Measurements from ENCODE around the gene TGFB2.

Gene TGFB2

GRCh38 chr1:218348628-218349071 lies 3.5 kb downstream of the TGFB2 start:
- no peak for DNase-seq (ENCODE audit: extremely low spot score)
- CTCF ChIA-PET: interaction anchor here (0.9 to 2.2 kb wide), 7 partner anchors 10 to 1219 kb away, joined by 3 to 10 read pairs (median 3); no protein-coding TSS in a partner anchor
- no peak for TF ChIP-seq CTCF (IDR thresholded peaks at IDR 0.05; ENCODE audit: control extremely low read depth, extremely low read depth, low read depth, missing control alignments)
- POLR2A ChIA-PET: no interaction called here

- CTCF ChIA-PET: interaction anchor here (0.9 to 2.2 kb wide), 7 partner anchors 9 to 50 kb away, joined by 3 to 10 read pairs (median 3); no protein-coding TSS in a partner anchor
- POLR2A ChIA-PET: no interaction called here
- no peak for TF ChIP-seq CTCF (IDR thresholded peaks at IDR 0.05; ENCODE audit: control extremely low read depth, extremely low read depth, low read depth, missing control alignments)
- no peak for DNase-seq (ENCODE audit: extremely low spot score)
Observed at GRCh38 chr1:218349348-218350034, 4.4 kb downstream of the TGFB2 start.

- POLR2A ChIA-PET: no interaction called here
- CTCF ChIA-PET: interaction anchor here (1.0 to 2.2 kb wide), 4 partner anchors 11 to 54 kb away, joined by 3 to 10 read pairs (median 5); no protein-coding TSS in a partner anchor
- DNase-seq (ENCODE audit: extremely low spot score): no peak
- TF ChIP-seq CTCF (IDR thresholded peaks at IDR 0.05; ENCODE audit: control extremely low read depth, extremely low read depth, low read depth, missing control alignments): no peak
Observed at GRCh38 chr1:218350035-218350525, 4.9 kb downstream of the TGFB2 start.

GRCh38 chr1:218350801-218351266 lies 5.7 kb downstream of the TGFB2 start:
- ChIA-PET CTCF (interaction anchor here (1.5 to 1.9 kb wide), 2 partner anchors 12 to 55 kb away, joined by 4 to 6 read pairs; no protein-coding TSS in a partner anchor), POLR2A (no interaction called here)
- no peak for DNase-seq (ENCODE audit: extremely low spot score)
- no peak for TF ChIP-seq CTCF (IDR thresholded peaks at IDR 0.05; ENCODE audit: control extremely low read depth, extremely low read depth, low read depth, missing control alignments)

GRCh38 chr1:218351391-218352074 lies 6.4 kb downstream of the TGFB2 start:
- ChIA-PET POLR2A (no interaction called here), CTCF (interaction anchor here (1.5 to 1.9 kb wide), 2 partner anchors 13 to 56 kb away, joined by 4 to 6 read pairs; no protein-coding TSS in a partner anchor)
- TF ChIP-seq CTCF (IDR thresholded peaks at IDR 0.05; ENCODE audit: control extremely low read depth, extremely low read depth, low read depth, missing control alignments): peak; percentile 23
- DNase-seq (ENCODE audit: extremely low spot score): peak; percentile 51

GRCh38 chr1:218352075-218352438 lies 6.9 kb downstream of the TGFB2 start:
- TF ChIP-seq CTCF (IDR thresholded peaks at IDR 0.05; ENCODE audit: control extremely low read depth, extremely low read depth, low read depth, missing control alignments): no peak
- no peak for DNase-seq (ENCODE audit: extremely low spot score)
- POLR2A ChIA-PET: no interaction called here
- CTCF ChIA-PET: interaction anchor here (1.0 to 1.9 kb wide), 2 partner anchors 16 to 56 kb away, joined by 3 to 4 read pairs; no protein-coding TSS in a partner anchor

All from GM10248 (cell line).